DOHH2 (cell line): ENCODE results near the gene TPP1.

Experiments used
- H3F3A ChIP-seq: fragments of 200-600 bp; sonication (generic), shearing (Covaris generic); 2 replicates; pipeline ENCODE4 v1.6.0; 2016; ENCODE audit warnings: antibody characterized with exemption, mild to moderate bottlenecking; ENCODE audit not compliant: control insufficient read depth, insufficient read depth
- H3K27ac ChIP-seq: fragments of 200-600 bp; sonication (generic); 2 replicates; pipeline ENCODE4 v1.5.1; 2014; ENCODE audit warnings: low read depth, mild to moderate bottlenecking, low read length, moderate library complexity
- H3K27me3 ChIP-seq: fragments of 200-600 bp; sonication (generic); 2 replicates; pipeline ENCODE4 v1.6.1; 2014; ENCODE audit warnings: mild to moderate bottlenecking, low read length, mixed read lengths; ENCODE audit not compliant: control insufficient read depth
- H3K36me3 ChIP-seq: fragments of 200-600 bp; sonication (generic); 2 replicates; pipeline ENCODE4 v1.6.1; 2014; ENCODE audit warnings: mild to moderate bottlenecking, low read length, moderate library complexity, mixed read lengths; ENCODE audit not compliant: control insufficient read depth
- H3K4me1 ChIP-seq: fragments of 200-600 bp; sonication (generic); 2 replicates; pipeline ENCODE4 v1.6.1; 2014; ENCODE audit warnings: mild to moderate bottlenecking, low read length, mixed read lengths; ENCODE audit not compliant: control insufficient read depth
- H3K4me2 ChIP-seq: fragments of 200-600 bp; sonication (generic); 2 replicates; pipeline ENCODE4 v1.6.0; 2014; ENCODE audit warnings: mild to moderate bottlenecking, low read length, moderate library complexity
- H3K4me3 ChIP-seq: fragments of 200-600 bp; sonication (generic); 2 replicates; pipeline ENCODE4 v1.5.1; 2014; ENCODE audit warnings: mild to moderate bottlenecking, low read length, mixed read lengths
- H3K79me2 ChIP-seq: fragments of 200-600 bp; sonication (generic); 2 replicates; pipeline ENCODE4 v1.6.1; 2014; ENCODE audit warnings: mild to moderate bottlenecking, low read length, mixed read lengths; ENCODE audit not compliant: control insufficient read depth
- H3K9me2 ChIP-seq: fragments of 200-600 bp; sonication (generic); replicated peaks from 2 replicates; pipeline ENCODE4 v1.6.1; 2014; ENCODE audit warnings: mild to moderate bottlenecking, low read length, mixed read lengths; ENCODE audit not compliant: control insufficient read depth
- H3K9me3 ChIP-seq: fragments of 200-600 bp; sonication (generic); 2 replicates; pipeline ENCODE4 v1.6.1; 2014; ENCODE audit warnings: antibody characterized with exemption, low read length, mixed read lengths; ENCODE audit not compliant: control insufficient read depth, insufficient read depth
- H4K20me1 ChIP-seq: fragments of 200-600 bp; sonication (generic); 2 replicates; pipeline ENCODE4 v1.6.0; 2014; ENCODE audit warnings: low read depth, mild to moderate bottlenecking, antibody characterized with exemption, low read length, moderate library complexity; ENCODE audit not compliant: control insufficient read depth, insufficient read depth
- CTCF ChIP-seq: fragments of 200-600 bp; sonication (generic); IDR thresholded peaks from one replicate; pipeline ENCODE4 v1.5.1; 2014; ENCODE audit warnings: antibody characterized with exemption, mild to moderate bottlenecking, low read depth, low read length; ENCODE audit not compliant: poor library complexity, severe bottlenecking
- EZH2phosphoT487 ChIP-seq: fragments of 200-600 bp; sonication (generic); IDR thresholded peaks from 2 replicates; pipeline ENCODE4 v1.6.1; 2017; ENCODE audit warnings: borderline replicate concordance, mild to moderate bottlenecking, antibody characterized with exemption, low read length, moderate library complexity, mixed read lengths

The TPP1 gene

DNA sequence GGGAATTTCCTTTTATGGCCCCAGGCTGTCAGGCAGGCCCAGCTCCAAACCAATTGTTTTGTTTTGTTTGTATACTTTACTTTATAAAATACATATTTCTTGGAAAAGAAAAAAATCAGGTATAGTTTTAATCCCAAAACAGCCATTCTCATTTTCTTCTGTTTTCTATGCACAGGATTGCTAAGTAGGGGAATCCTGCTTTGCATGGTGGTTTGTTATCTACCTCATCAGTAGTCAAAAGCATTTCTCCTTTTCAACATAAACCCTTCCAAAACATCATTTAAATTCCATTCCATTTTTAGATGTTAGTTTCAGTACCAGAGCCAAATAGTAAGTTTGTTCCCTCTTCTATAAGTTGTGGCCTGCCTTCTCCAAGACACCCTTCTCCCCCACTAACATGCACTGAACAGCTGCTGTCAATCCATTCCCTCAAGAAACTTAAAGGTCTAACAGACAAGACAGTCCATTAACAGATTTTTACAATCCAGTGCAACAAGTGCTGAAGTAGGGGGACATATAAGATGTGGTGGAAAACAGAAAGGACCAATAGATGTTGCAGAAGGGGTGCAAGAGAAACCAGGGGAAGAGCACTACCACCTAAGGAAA is 11.9 kb downstream of the TPP1 start:
- Histone ChIP-seq H3K4me1 (peaks cover 50% of the 10 kb centered on the region), H3F3A (peaks cover 12% of the 10 kb centered on the region; the same call in 1 of the 2 replicates), H3K9me2 (no peaks in the 10 kb centered on the region), H3K36me3 (peaks cover 70% of the 10 kb centered on the region), H3K9me3 (no peaks in the 10 kb centered on the region), H3K27me3 (no peaks in the 10 kb centered on the region), H3K79me2 (peaks cover 67% of the 10 kb centered on the region), H4K20me1 (no peaks in the 10 kb centered on the region), H3K4me3 (peak overlapping the region; percentile 34), H3K27ac (peak overlapping the region; percentile 44), H3K4me2 (peak overlapping the region; percentile 51)
- no peak for TF ChIP-seq CTCF
- TF ChIP-seq EZH2phosphoT487 = no peak

- Histone ChIP-seq H3K9me2 (no peaks in the 10 kb centered on the region), H3K9me3 (no peaks in the 10 kb centered on the region), H3K4me2 (peak overlapping the region; percentile 51), H3K36me3 (peaks cover 75% of the 10 kb centered on the region), H3K79me2 (peaks cover 72% of the 10 kb centered on the region), H3F3A (peaks cover 12% of the 10 kb centered on the region; the same call in 1 of the 2 replicates), H3K27me3 (no peaks in the 10 kb centered on the region), H3K4me3 (peak overlapping the region; percentile 34), H3K4me1 (peaks cover 56% of the 10 kb centered on the region), H4K20me1 (peaks cover 6% of the 10 kb centered on the region), H3K27ac (0 out of 2 replicates have a peak overlapping the region, but pooled peaks have one; percentile 21)
- TF ChIP-seq EZH2phosphoT487 = no peak
- TF ChIP-seq CTCF = no peak
These were observed 12.6 kb downstream of the TPP1 start for GRCh38 chr11:6606471-6607189.

DNA sequence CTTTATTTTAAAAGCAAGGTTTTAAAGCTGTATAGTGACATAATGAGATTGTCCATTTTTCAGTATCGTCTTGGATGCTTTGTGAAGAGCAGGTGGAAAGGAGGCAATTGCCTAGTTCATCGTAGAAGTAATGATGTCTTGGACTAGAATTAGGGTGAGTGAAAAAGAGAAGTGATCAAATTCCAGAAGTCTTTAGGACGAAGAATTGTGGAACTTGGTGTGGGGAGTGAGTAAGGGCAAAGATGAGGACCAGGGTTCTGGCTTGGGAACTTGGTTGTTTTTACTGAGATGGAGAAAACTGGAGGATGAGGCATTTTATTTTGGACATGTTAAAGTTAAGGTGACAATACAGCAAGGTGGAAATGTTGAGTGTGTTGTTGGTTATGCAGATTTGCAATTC is 14.4 kb downstream of the TPP1 start:
- H4K20me1 ChIP-seq = peaks cover 9% of the 10 kb centered on the region
- H3K4me2 ChIP-seq = peak overlapping the region; percentile 89
- no peaks in the 10 kb centered on the region for H3K9me2 ChIP-seq
- peaks cover 49% of the 10 kb centered on the region for H3K4me1 ChIP-seq
- H3K36me3 ChIP-seq = peaks cover 75% of the 10 kb centered on the region
- H3F3A ChIP-seq = peaks cover 12% of the 10 kb centered on the region; the same call in 1 of the 2 replicates
- H3K4me3 ChIP-seq = peak overlapping the region; percentile 95
- no peaks in the 10 kb centered on the region for H3K9me3 ChIP-seq
- TF ChIP-seq CTCF (no peak), EZH2phosphoT487 (no peak)
- H3K27me3 ChIP-seq = no peaks in the 10 kb centered on the region
- H3K27ac ChIP-seq = peak overlapping the region; percentile 47
- H3K79me2 ChIP-seq = peaks cover 78% of the 10 kb centered on the region
